Stomach (tissue), 9 donors: ENCODE measurements around the gene ARG2. TPM values are rescaled to one million over a fixed set of nuclear protein-coding genes. Genes with fewer than 3 reads are reported as not detected.
"Not testable (repeated sequence)": the region's sequence is repeated elsewhere in the genome, so short reads cannot be mapped to it uniquely, and the experiment has no call there.

Source experiments
- DNase-seq, 2 donors: peaks; one replicate each; pipeline versions ENCODE4 v3.0.0 to v3.0.0-alpha.2; 2013 to 2019
- H3K27ac ChIP-seq, 5 donors: fragments of 200-600 bp in 4 of 5; sonication (generic) in 4 of 5; one replicate each; pipeline ENCODE4 v1.5.1; 2013 to 2019; ENCODE audit warnings: mild to moderate bottlenecking in 1 of 5, moderate library complexity in 1 of 5
- H3K27me3 ChIP-seq, 3 donors: fragments of 200-600 bp; sonication (generic); one replicate each; pipeline ENCODE4 v1.5.1; 2017 to 2019; ENCODE audit warnings: mixed run types in 1 of 3
- H3K36me3 ChIP-seq, 4 donors: fragments of 200-600 bp; sonication (generic); 1 replicate in 3 of 4; 2 replicates in 1 of 4; pipeline ENCODE4 v1.5.1; 2016 to 2019
- H3K4me1 ChIP-seq, 4 donors: fragments of 200-600 bp; sonication (generic); one replicate each; pipeline ENCODE4 v1.5.1; 2016 to 2019
- H3K4me3 ChIP-seq, 4 donors: fragments of 200-600 bp; sonication (generic) in 3 of 4; one replicate each; pipeline ENCODE4 v1.5.1; 2016 to 2019; ENCODE audit warnings: mild to moderate bottlenecking in 1 of 4
- H3K9me3 ChIP-seq, 4 donors: fragments of 200-600 bp; sonication (generic); one replicate each; pipeline ENCODE4 v1.5.1; 2016 to 2019
- EP300 ChIP-seq: sonication (generic); formaldehyde crosslinking; IDR thresholded peaks from one replicate; pipeline ENCODE4 v1.6.1; 2017; ENCODE audit warnings: antibody characterized with exemption
- POLR2A ChIP-seq, 4 donors: fragments of 450-650 bp; IDR thresholded peaks; one replicate each; pipeline ENCODE4 v1.6.1; 2016; ENCODE audit warnings: antibody characterized with exemption in 4 of 4, control low read depth in 2 of 4, mild to moderate bottlenecking in 1 of 4, moderate library complexity in 1 of 4
- POLR2AphosphoS5 ChIP-seq, 3 donors: sonication (generic); formaldehyde crosslinking; IDR thresholded peaks; one replicate each; pipeline ENCODE4 v1.6.1; 2016; ENCODE audit warnings: antibody characterized with exemption in 3 of 3
- WGBS, 5 donors: extraction: QIAGEN DNeasy Blood & Tissue Kit in 3 of 5; methylation state at CpG; one replicate each; pipeline versions ENCODE4 v1.1.5 to v1.1.7; 2013 to 2018; 5-methylcytosine and 5-hydroxymethylcytosine counted together
- intact Hi-C: fragments of 100-400 bp; cut with DNase I; formaldehyde crosslinking; loops from one replicate; pipeline ENCODE4 v1.15.1; 2023; ENCODE audit warnings: low total_unique reads
- polyA plus RNA-seq, 3 donors: library from polyadenylated mRNA; stranded (reverse); fragments of 200-250 nt; gene quantifications; one replicate each; pipeline ENCODE4 v1.2.3, GENCODE V29; 2013
- total RNA-seq, 5 donors: library from RNA; depleted of rRNA; stranded (reverse); fragments of >200 nt; gene quantifications; one replicate each; pipeline versions ENCODE4 v1.1.0 to v1.2.3, GENCODE V29; 2014 to 2016
- TF ChIP-seq, protein P1 (sequence below), 7 experiments: fragments of 450-650 bp in 4 of 7; fragments of 200-600 bp in 3 of 7; sonication (generic) in 3 of 7; IDR thresholded peaks; one replicate each; pipeline ENCODE4 v1.5.1; 2016 to 2019; ENCODE audit warnings: antibody characterized with exemption in 7 of 7, control low read depth in 2 of 7, mild to moderate bottlenecking in 1 of 7
- donor health status: healthy with polysubstance abuse.
- donor health status: Bipolar disorder and iron deficiency.
- donor health status: healthy.

ARG2 gene
- total and polyA plus RNA-seq, 8 donors = 1.2 to 9.4 (median 4.0) TPM; not detected in 1

GRCh38 chr14:67583711-67584644 is 35.7 kb upstream of the ARG2 start:
- TF ChIP-seq POLR2AphosphoS5 (IDR thresholded peaks at IDR 0.05) (peak in 1 of 3 donors; percentile 53), EP300 (no peak), POLR2A (IDR thresholded peaks at IDR 0.05) (no peak)
- TF ChIP-seq, protein P1, sequence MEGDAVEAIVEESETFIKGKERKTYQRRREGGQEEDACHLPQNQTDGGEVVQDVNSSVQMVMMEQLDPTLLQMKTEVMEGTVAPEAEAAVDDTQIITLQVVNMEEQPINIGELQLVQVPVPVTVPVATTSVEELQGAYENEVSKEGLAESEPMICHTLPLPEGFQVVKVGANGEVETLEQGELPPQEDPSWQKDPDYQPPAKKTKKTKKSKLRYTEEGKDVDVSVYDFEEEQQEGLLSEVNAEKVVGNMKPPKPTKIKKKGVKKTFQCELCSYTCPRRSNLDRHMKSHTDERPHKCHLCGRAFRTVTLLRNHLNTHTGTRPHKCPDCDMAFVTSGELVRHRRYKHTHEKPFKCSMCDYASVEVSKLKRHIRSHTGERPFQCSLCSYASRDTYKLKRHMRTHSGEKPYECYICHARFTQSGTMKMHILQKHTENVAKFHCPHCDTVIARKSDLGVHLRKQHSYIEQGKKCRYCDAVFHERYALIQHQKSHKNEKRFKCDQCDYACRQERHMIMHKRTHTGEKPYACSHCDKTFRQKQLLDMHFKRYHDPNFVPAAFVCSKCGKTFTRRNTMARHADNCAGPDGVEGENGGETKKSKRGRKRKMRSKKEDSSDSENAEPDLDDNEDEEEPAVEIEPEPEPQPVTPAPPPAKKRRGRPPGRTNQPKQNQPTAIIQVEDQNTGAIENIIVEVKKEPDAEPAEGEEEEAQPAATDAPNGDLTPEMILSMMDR (IDR thresholded peaks at IDR 0.05) = peak in 5 of 7 experiments; percentile 43 to 70 (median 52)
- peaks cover 16 to 90% (median 82%) of the 10 kb centered on the region in 4 donors for H3K36me3 ChIP-seq
- intact Hi-C loops = no loop called here

DNA sequence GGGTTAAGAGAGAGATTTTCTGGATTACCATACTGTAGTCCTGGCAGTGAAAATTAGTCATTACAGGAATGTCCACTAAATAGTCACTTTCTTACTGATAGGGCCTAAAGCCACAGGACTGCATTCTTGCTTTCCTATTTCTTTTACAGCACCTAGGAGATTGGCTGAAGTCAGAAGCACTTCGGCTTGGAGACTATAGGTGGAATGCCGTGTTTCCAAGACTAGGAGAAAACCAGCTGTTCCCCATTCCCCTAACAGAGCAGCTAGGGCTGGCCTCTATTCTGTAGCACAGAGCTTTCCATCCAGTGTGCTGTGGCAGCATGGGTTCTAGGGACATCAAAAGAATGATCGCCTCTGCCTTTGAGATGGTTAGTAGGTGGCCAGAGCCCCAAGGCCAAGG is 34.7 kb upstream of the ARG2 start:
- no peaks in the 10 kb centered on the region for H3K9me3 ChIP-seq
- peaks cover 15 to 90% (median 82%) of the 10 kb centered on the region in 4 donors for H3K36me3 ChIP-seq
- no peak overlapping the region for H3K27ac ChIP-seq
- WGBS, 5 donors = 85 to 95% (median 92%) methylated on average over 3 of the region's 3 CpGs
- H3K4me1 ChIP-seq = no peaks in the 10 kb centered on the region
- TF ChIP-seq, protein P1 (IDR thresholded peaks at IDR 0.05) = no peak
- H3K4me3 ChIP-seq = no peak overlapping the region
- intact Hi-C loops = no loop called here
- DNase-seq = no peak
- H3K27me3 ChIP-seq = no peaks in the 10 kb centered on the region

More at GRCh38 chr14:67583711-67584644, 35.7 kb upstream of the ARG2 start:
- 69 to 88% (median 86%) methylated on average over 6 of the region's 6 CpGs for WGBS, 5 donors
- Histone ChIP-seq H3K4me1 (no peaks in the 10 kb centered on the region), H3K4me3 (no peak overlapping the region), H3K9me3 (no peaks in the 10 kb centered on the region), H3K27ac (no peak overlapping the region), H3K27me3 (no peaks in the 10 kb centered on the region)
- DNase-seq = peak; percentile 42 to 83

DNA sequence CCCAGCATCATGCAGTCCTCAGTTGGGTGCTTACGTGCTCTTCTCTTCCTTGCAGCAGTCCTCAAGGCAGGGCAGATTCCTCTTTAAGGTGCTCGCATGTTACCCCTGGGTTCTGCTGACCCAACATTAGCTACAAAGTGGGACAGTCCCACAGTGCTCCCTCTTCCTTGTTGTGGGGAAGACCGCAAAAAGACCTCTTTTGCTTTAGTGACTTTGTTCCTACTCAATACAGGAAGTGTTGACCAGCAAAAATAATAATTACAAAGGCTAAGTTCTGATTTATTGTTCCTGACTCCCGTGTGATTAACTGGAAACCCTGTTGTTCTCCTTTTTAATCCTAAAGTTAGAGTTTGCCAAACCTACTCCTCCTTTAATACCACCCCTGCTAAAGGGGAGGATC is 33.4 kb upstream of the ARG2 start:
- intact Hi-C loops = no loop called here
- Histone ChIP-seq H3K4me3 (no peak overlapping the region), H3K27ac (no peak overlapping the region), H3K9me3 (no peaks in the 10 kb centered on the region), H3K27me3 (no peaks in the 10 kb centered on the region), H3K36me3 (peaks cover 23 to 90% (median 82%) of the 10 kb centered on the region in 4 donors), H3K4me1 (no peaks in the 10 kb centered on the region)
- TF ChIP-seq EP300 (no peak), POLR2A (IDR thresholded peaks at IDR 0.05) (no peak), POLR2AphosphoS5 (IDR thresholded peaks at IDR 0.05) (no peak)
- TF ChIP-seq, protein P1 (IDR thresholded peaks at IDR 0.05) = no peak
- WGBS, 5 donors = 65 to 80% (median 76%) methylated on average over 4 of the region's 4 CpGs
- DNase-seq = no peak

GRCh38 chr14:67589204-67589770 is 30.4 kb upstream of the ARG2 start:
- H3K36me3 ChIP-seq = peaks cover 40 to 94% (median 93%) of the 10 kb centered on the region in 4 donors
- H3K4me1 ChIP-seq = no peaks in the 10 kb centered on the region
- WGBS, 5 donors = 30 to 81% (median 51%) methylated on average over 2 of the region's 2 CpGs
- intact Hi-C loops = no loop called here
- no peaks in the 10 kb centered on the region for H3K9me3 ChIP-seq
- no peak for DNase-seq
- no peak overlapping the region for H3K4me3 ChIP-seq
- TF ChIP-seq POLR2AphosphoS5 (IDR thresholded peaks at IDR 0.05) (no peak), POLR2A (IDR thresholded peaks at IDR 0.05) (no peak)
- H3K27me3 ChIP-seq = no peaks in the 10 kb centered on the region
- no peak overlapping the region for H3K27ac ChIP-seq

DNA sequence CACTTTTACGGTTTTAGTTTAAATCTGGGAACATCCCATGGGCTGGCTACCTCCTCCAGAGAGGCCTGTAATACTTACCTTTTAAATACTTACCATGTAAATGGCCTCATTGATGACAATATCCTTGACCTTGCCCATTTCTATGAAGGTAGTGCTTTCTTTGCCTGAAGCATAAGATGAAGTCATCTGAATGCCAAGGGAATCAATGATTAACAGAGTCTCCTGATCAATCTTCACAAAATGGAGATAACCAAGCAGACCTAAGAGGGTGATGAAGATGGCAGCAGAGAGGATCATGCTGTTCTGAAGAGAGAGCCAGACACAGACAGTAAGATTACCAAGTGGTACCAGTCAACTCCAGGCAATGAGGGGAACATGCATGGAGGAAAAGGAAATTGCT is 26.1 kb upstream of the ARG2 start:
- peaks cover 0 to 18% (median 5%) of the 10 kb centered on the region in 4 donors for H3K4me1 ChIP-seq
- H3K36me3 ChIP-seq = peaks cover 32 to 65% (median 59%) of the 10 kb centered on the region in 4 donors
- H3K27me3 ChIP-seq, H3K4me3 ChIP-seq, H3K9me3 ChIP-seq, intact Hi-C loops, DNase-seq, H3K27ac ChIP-seq: not testable (repeated sequence)
- 0 to 46% (median 0%) methylated on average over 1 of the region's 1 CpG for WGBS, 5 donors
